ENCODE results near the gene OR2L2.
"Not testable (repeated sequence)": the region's sequence is repeated elsewhere in the genome, so short reads cannot be mapped to it uniquely, and the experiment has no call there.

The OR2L2 gene

GRCh38 chr1:248029770-248030169 lies at the start of gene OR2L2:
OR2L2 (plus strand) TSS chr1:248030070; CDS start chr1:248038268, 8,198 bp downstream.
- DNase-seq: no peak

GRCh38 chr1:247992986-247993385 lies 36.9 kb upstream of the OR2L2 start:
- no peak for DNase-seq

GRCh38 chr1:247998811-247999210 lies 31.1 kb upstream of the OR2L2 start:
- no peak for DNase-seq

- no peak for DNase-seq
These were observed 29.7 kb upstream of the OR2L2 start for GRCh38 chr1:248000169-248000568.

- DNase-seq: no peak
These were observed 22.1 kb upstream of the OR2L2 start for GRCh38 chr1:248007778-248008177.

GRCh38 chr1:248009681-248010080 lies 20.2 kb upstream of the OR2L2 start:
- no peak for DNase-seq

- no peak for DNase-seq
These were observed 16.6 kb upstream of the OR2L2 start, which contains the start of gene OR2L5 for GRCh38 chr1:248013229-248013710. OR2L5 (plus strand) TSS chr1:248013660; CDS start chr1:248021948, 8,288 bp downstream.

GRCh38 chr1:248015803-248016202 lies 14.1 kb upstream of the OR2L2 start:
- DNase-seq: no peak

- DNase-seq: no peak
These were observed 15.3 kb downstream of the OR2L2 start for GRCh38 chr1:248045209-248045608.

GRCh38 chr1:248046536-248046935 lies 16.7 kb downstream of the OR2L2 start, which contains the start of gene OR2L3:
OR2L3 (plus strand) TSS chr1:248046836; CDS start chr1:248060682, 13,846 bp downstream.
- DNase-seq: no peak

- no peak for DNase-seq
These were observed 17.1 kb downstream of the OR2L2 start for GRCh38 chr1:248047008-248047407.

GRCh38 chr1:248054671-248055070 lies 24.8 kb downstream of the OR2L2 start:
- no peak for DNase-seq

GRCh38 chr1:248055261-248055660 lies 25.4 kb downstream of the OR2L2 start:
- no peak for DNase-seq

GRCh38 chr1:248065071-248065470 lies 35.2 kb downstream of the OR2L2 start:
- no peak for DNase-seq

GRCh38 chr1:248065604-248066003 lies 35.7 kb downstream of the OR2L2 start:
- no peak for DNase-seq

- DNase-seq: not testable (repeated sequence)
These were observed 54.0 kb downstream of the OR2L2 start for GRCh38 chr1:248083864-248084263.

Measured in NCI-H1105 (cell line).